HEK293 (cell line): ENCODE data around the gene MEG3.

ENCODE experiments used
- CTCF ChIA-PET: fragments of 350-600 bp; formaldehyde crosslinking; extraction: SDS; loops from one replicate; lab custom pipeline; 2021; ENCODE audit warnings: antibody characterized with exemption; lab: Yijun Ruan, JAX
- POLR2A ChIA-PET: fragments of 300-600 bp; formaldehyde crosslinking; extraction: SDS; loops from one replicate; lab custom pipeline; 2020; ENCODE audit warnings: antibody characterized with exemption, inconsistent platforms; lab: Yijun Ruan, JAX
- H3K27ac ChIP-seq: fragments of 200-500 bp; sonication (Bioruptor generic); 2 replicates; pipeline ENCODE4 v1.5.1; 2014; ENCODE audit warnings: low read depth, low read length, control low read depth, inconsistent platforms; ENCODE audit errors: extremely low read depth
- H3K36me3 ChIP-seq, 2 experiments: fragments of 200-500 bp in 1 of 2; sonication (Bioruptor generic) in 1 of 2; 1 replicate in 1 of 2; 2 replicates in 1 of 2; pipeline ENCODE4 v1.5.1; 2014 to 2017; ENCODE audit warnings: inconsistent platforms in 2 of 2, low read length in 2 of 2; ENCODE audit not compliant: control insufficient read depth in 2 of 2, insufficient read depth in 1 of 2
- H3K4me1 ChIP-seq: fragments of 200-500 bp; sonication (Bioruptor generic); 2 replicates; pipeline ENCODE4 v1.5.1; 2014; ENCODE audit warnings: mild to moderate bottlenecking, low read length, inconsistent platforms; ENCODE audit not compliant: control insufficient read depth, insufficient read depth
- H3K4me3 ChIP-seq: 2 replicates; pipeline ENCODE4 v1.5.1; 2011; ENCODE audit warnings: low read depth, mild to moderate bottlenecking, control low read depth, low read length, moderate library complexity
- H3K9me3 ChIP-seq: fragments of 200-500 bp; sonication (Bioruptor generic); 2 replicates; pipeline ENCODE4 v1.5.1; 2014; ENCODE audit warnings: low read depth, low read length, inconsistent platforms; ENCODE audit not compliant: control insufficient read depth, insufficient read depth
- EGR2 ChIP-seq: fragments of 450-650 bp; formaldehyde crosslinking; IDR thresholded peaks from 2 replicates; pipeline ENCODE4 v1.5.1; 2016; ENCODE audit warnings: low read depth, missing biosample characterization, missing genetic modification characterization
- INSM2 ChIP-seq: fragments of 450-650 bp; formaldehyde crosslinking; IDR thresholded peaks from 2 replicates; pipeline ENCODE4 v1.5.1; 2016; ENCODE audit warnings: missing biosample characterization, missing genetic modification characterization
- SCRT1 ChIP-seq: fragments of 450-650 bp; formaldehyde crosslinking; IDR thresholded peaks from 2 replicates; pipeline ENCODE4 v1.5.1; 2016; ENCODE audit warnings: missing biosample characterization, missing genetic modification characterization, borderline replicate concordance
- ZBTB21 ChIP-seq: fragments of 450-650 bp; formaldehyde crosslinking; IDR thresholded peaks from 2 replicates; pipeline ENCODE4 v1.5.1; 2017; ENCODE audit warnings: missing biosample characterization, missing genetic modification characterization
- ZBTB7A ChIP-seq: fragments of 450-650 bp; formaldehyde crosslinking; IDR thresholded peaks from 2 replicates; pipeline ENCODE4 v1.5.1; 2016; ENCODE audit warnings: low read depth, missing biosample characterization, missing genetic modification characterization
- ZFHX2 ChIP-seq: fragments of 450-650 bp; formaldehyde crosslinking; conservative IDR thresholded peaks from 2 replicates; pipeline ENCODE4 v1.5.1; 2016; ENCODE audit warnings: missing biosample characterization, missing genetic modification characterization
- ZFP41 ChIP-seq: fragments of 450-650 bp; formaldehyde crosslinking; IDR thresholded peaks from 2 replicates; pipeline ENCODE4 v1.5.1; 2016; ENCODE audit warnings: missing biosample characterization, missing genetic modification characterization, borderline replicate concordance
- ZNF223 ChIP-seq: fragments of 450-650 bp; formaldehyde crosslinking; IDR thresholded peaks from 2 replicates; pipeline ENCODE4 v1.5.1; 2016; ENCODE audit warnings: missing biosample characterization, missing genetic modification characterization
- ZNF341 ChIP-seq: fragments of 450-650 bp; formaldehyde crosslinking; IDR thresholded peaks from 2 replicates; pipeline ENCODE4; 2016; ENCODE audit warnings: low read depth, missing biosample characterization, missing genetic modification characterization
- ZNF37A ChIP-seq: fragments of 450-650 bp; IDR thresholded peaks from 2 replicates; pipeline ENCODE4 v1.5.1; 2018; ENCODE audit warnings: missing biosample characterization, missing genetic modification characterization
- ZNF426 ChIP-seq: fragments of 450-650 bp; formaldehyde crosslinking; IDR thresholded peaks from 2 replicates; pipeline ENCODE4 v1.5.1; 2017; ENCODE audit warnings: missing biosample characterization, missing genetic modification characterization, mild to moderate bottlenecking, inconsistent platforms, moderate library complexity
- ZNF596 ChIP-seq: fragments of 450-650 bp; IDR thresholded peaks from 2 replicates; pipeline ENCODE4 v1.5.0; 2018; ENCODE audit warnings: missing biosample characterization, mild to moderate bottlenecking, missing genetic modification characterization, moderate library complexity
- ZNF629 ChIP-seq: fragments of 450-650 bp; formaldehyde crosslinking; IDR thresholded peaks from 2 replicates; pipeline ENCODE4 v1.5.1; 2017; ENCODE audit warnings: missing biosample characterization, missing genetic modification characterization
- ZNF701 ChIP-seq: fragments of 450-650 bp; formaldehyde crosslinking; IDR thresholded peaks from 2 replicates; pipeline ENCODE4 v1.5.1; 2016; ENCODE audit warnings: missing biosample characterization, missing genetic modification characterization
- ZNF747 ChIP-seq: fragments of 450-650 bp; formaldehyde crosslinking; IDR thresholded peaks from 2 replicates; pipeline ENCODE4 v1.5.1; 2016; ENCODE audit warnings: missing biosample characterization, missing genetic modification characterization
- ZNF768 ChIP-seq: fragments of 450-650 bp; formaldehyde crosslinking; IDR thresholded peaks from 2 replicates; pipeline ENCODE4 v1.5.1; 2018; ENCODE audit warnings: missing biosample characterization, mild to moderate bottlenecking, missing genetic modification characterization
- ZNF777 ChIP-seq: fragments of 450-650 bp; formaldehyde crosslinking; IDR thresholded peaks from 2 replicates; pipeline ENCODE4 v1.5.1; 2017; ENCODE audit warnings: missing biosample characterization, missing genetic modification characterization, borderline replicate concordance

Gene MEG3

GRCh38 chr14:100851586-100851916 lies 25.6 kb downstream of the MEG3 start:
- Histone ChIP-seq H3K9me3 (no peaks in the 10 kb centered on the region), H3K4me3 (no peak overlapping the region), H3K36me3 (no peaks in the 10 kb centered on the region), H3K27ac (no peak overlapping the region), H3K4me1 (no peaks in the 10 kb centered on the region)
- ChIA-PET POLR2A (no interaction called here), CTCF (interaction anchor here (0.8 to 1.4 kb wide), 4 partner anchors 9 to 779 kb away, joined by 4 to 5 read pairs (median 4); no protein-coding TSS in a partner anchor)
- TF ChIP-seq ZFP41 (no peak), ZBTB21 (no peak), ZNF747 (tag by site-specific recombination) (no peak), ZNF701 (tag by site-specific recombination) (no peak), INSM2 (no peak), ZBTB7A (tag by site-specific recombination) (no peak), ZNF629 (tag by site-specific recombination) (no peak), ZNF223 (tag by site-specific recombination) (no peak), ZNF777 (tag by site-specific recombination) (no peak)

- H3K9me3 ChIP-seq: no peaks in the 10 kb centered on the region
- POLR2A ChIA-PET: no interaction called here
- TF ChIP-seq EGR2 (tag by site-specific recombination) (peak; percentile 85), ZNF426 (tag by site-specific recombination) (no peak), ZFHX2 (tag by site-specific recombination) (peak; percentile 80), ZNF768 (tag by site-specific recombination) (no peak)
- TF ChIP-seq, all 188 proteins: peak for 2
- Histone ChIP-seq H3K4me3 (no peak overlapping the region), H3K36me3 (no peaks in the 10 kb centered on the region), H3K4me1 (no peaks in the 10 kb centered on the region), H3K27ac (no peak overlapping the region)
- CTCF ChIA-PET: interaction anchor here (0.6 to 1.6 kb wide), 7 partner anchors 34 to 779 kb away, joined by 3 to 6 read pairs (median 4); no protein-coding TSS in a partner anchor
Measured at GRCh38 chr14:100851946-100852620, 26.2 kb downstream of the MEG3 start.

- POLR2A ChIA-PET: no interaction called here
- Histone ChIP-seq H3K4me1 (no peaks in the 10 kb centered on the region), H3K36me3 (no peaks in the 10 kb centered on the region), H3K27ac (no peak overlapping the region), H3K4me3 (no peak overlapping the region), H3K9me3 (no peaks in the 10 kb centered on the region)
- TF ChIP-seq ZNF37A: no peak
- TF ChIP-seq SCRT1 (tag by site-specific recombination): no peak
- no peak for TF ChIP-seq ZNF341 (tag by site-specific recombination)
- no peak for TF ChIP-seq ZNF596 (tag by site-specific recombination)
- CTCF ChIA-PET: interaction anchor here (2.3 kb wide), 1 partner anchor 381 kb away, joined by 5 read pairs; no protein-coding TSS in a partner anchor
Measured at GRCh38 chr14:100854435-100854834, 28.5 kb downstream of the MEG3 start.
